Measurements from ENCODE around the gene B3GNT8. TPM values are rescaled to one million over a fixed set of nuclear protein-coding genes. Genes with fewer than 3 reads are reported as not detected.

B3GNT8 gene
- total and polyA plus RNA-seq, 9 of the 15 experiments (the other 6 are each of a cell fraction or from before 2014, with no cell fraction given), result 0.11 to 2.9 (median 0.65) TPM; not detected in 2

- TF ChIP-seq, protein P1, sequence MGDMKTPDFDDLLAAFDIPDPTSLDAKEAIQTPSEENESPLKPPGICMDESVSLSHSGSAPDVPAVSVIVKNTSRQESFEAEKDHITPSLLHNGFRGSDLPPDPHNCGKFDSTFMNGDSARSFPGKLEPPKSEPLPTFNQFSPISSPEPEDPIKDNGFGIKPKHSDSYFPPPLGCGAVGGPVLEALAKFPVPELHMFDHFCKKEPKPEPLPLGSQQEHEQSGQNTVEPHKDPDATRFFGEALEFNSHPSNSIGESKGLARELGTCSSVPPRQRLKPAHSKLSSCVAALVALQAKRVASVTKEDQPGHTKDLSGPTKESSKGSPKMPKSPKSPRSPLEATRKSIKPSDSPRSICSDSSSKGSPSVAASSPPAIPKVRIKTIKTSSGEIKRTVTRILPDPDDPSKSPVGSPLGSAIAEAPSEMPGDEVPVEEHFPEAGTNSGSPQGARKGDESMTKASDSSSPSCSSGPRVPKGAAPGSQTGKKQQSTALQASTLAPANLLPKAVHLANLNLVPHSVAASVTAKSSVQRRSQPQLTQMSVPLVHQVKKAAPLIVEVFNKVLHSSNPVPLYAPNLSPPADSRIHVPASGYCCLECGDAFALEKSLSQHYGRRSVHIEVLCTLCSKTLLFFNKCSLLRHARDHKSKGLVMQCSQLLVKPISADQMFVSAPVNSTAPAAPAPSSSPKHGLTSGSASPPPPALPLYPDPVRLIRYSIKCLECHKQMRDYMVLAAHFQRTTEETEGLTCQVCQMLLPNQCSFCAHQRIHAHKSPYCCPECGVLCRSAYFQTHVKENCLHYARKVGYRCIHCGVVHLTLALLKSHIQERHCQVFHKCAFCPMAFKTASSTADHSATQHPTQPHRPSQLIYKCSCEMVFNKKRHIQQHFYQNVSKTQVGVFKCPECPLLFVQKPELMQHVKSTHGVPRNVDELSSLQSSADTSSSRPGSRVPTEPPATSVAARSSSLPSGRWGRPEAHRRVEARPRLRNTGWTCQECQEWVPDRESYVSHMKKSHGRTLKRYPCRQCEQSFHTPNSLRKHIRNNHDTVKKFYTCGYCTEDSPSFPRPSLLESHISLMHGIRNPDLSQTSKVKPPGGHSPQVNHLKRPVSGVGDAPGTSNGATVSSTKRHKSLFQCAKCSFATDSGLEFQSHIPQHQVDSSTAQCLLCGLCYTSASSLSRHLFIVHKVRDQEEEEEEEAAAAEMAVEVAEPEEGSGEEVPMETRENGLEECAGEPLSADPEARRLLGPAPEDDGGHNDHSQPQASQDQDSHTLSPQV (IDR thresholded peaks at IDR 0.05), result 0 out of 2 replicates have a peak, but pooled peaks have one; percentile 24
- TF ChIP-seq TCF3 (CRISPR knock-in tag; IDR thresholded peaks at IDR 0.05), result no peak
- TF ChIP-seq NR2C2 (CRISPR knock-in tag; IDR thresholded peaks at IDR 0.05), result 0 out of 2 replicates have a peak, but pooled peaks have one; percentile 19
- TF ChIP-seq NR2C2 (tag; IDR thresholded peaks at IDR 0.05), result peak; percentile 73
- no peak for TF ChIP-seq SMAD1 (IDR thresholded peaks at IDR 0.05; ENCODE audit: low read depth, low read length, partially characterized antibody)
- TF ChIP-seq ZNF140 (CRISPR knock-in tag; IDR thresholded peaks at IDR 0.05), result no peak
- TF ChIP-seq, protein P2, sequence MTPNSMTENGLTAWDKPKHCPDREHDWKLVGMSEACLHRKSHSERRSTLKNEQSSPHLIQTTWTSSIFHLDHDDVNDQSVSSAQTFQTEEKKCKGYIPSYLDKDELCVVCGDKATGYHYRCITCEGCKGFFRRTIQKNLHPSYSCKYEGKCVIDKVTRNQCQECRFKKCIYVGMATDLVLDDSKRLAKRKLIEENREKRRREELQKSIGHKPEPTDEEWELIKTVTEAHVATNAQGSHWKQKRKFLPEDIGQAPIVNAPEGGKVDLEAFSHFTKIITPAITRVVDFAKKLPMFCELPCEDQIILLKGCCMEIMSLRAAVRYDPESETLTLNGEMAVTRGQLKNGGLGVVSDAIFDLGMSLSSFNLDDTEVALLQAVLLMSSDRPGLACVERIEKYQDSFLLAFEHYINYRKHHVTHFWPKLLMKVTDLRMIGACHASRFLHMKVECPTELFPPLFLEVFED (CRISPR knock-in tag; conservative IDR thresholded peaks at IDR 0.05), result 0 out of 2 replicates have a peak, but pooled peaks have one; percentile 5
- no peak for TF ChIP-seq FOXP4 (CRISPR knock-in tag; IDR thresholded peaks at IDR 0.05; ENCODE audit: borderline replicate concordance)
- TF ChIP-seq, protein P3, sequence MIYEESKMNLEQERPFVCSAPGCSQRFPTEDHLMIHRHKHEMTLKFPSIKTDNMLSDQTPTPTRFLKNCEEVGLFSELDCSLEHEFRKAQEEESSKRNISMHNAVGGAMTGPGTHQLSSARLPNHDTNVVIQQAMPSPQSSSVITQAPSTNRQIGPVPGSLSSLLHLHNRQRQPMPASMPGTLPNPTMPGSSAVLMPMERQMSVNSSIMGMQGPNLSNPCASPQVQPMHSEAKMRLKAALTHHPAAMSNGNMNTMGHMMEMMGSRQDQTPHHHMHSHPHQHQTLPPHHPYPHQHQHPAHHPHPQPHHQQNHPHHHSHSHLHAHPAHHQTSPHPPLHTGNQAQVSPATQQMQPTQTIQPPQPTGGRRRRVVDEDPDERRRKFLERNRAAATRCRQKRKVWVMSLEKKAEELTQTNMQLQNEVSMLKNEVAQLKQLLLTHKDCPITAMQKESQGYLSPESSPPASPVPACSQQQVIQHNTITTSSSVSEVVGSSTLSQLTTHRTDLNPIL (CRISPR knock-in tag; IDR thresholded peaks at IDR 0.05), result no peak
- peak; percentile 89 for TF ChIP-seq DACH1 (IDR thresholded peaks at IDR 0.05; ENCODE audit: partially characterized antibody)
- TF ChIP-seq ZNF766 (CRISPR knock-in tag; conservative IDR thresholded peaks at IDR 0.05), result 0 out of 2 replicates have a peak, but pooled peaks have one; percentile 22
- TF ChIP-seq, protein P4, sequence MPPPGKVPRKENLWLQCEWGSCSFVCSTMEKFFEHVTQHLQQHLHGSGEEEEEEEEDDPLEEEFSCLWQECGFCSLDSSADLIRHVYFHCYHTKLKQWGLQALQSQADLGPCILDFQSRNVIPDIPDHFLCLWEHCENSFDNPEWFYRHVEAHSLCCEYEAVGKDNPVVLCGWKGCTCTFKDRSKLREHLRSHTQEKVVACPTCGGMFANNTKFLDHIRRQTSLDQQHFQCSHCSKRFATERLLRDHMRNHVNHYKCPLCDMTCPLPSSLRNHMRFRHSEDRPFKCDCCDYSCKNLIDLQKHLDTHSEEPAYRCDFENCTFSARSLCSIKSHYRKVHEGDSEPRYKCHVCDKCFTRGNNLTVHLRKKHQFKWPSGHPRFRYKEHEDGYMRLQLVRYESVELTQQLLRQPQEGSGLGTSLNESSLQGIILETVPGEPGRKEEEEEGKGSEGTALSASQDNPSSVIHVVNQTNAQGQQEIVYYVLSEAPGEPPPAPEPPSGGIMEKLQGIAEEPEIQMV (tag; conservative IDR thresholded peaks at IDR 0.05; ENCODE audit: low read depth), result no peak
- 0 out of 4 replicates have a peak, but pooled peaks of 1 of the 2 experiments have one; percentile 13 for TF ChIP-seq RAD21 (CRISPR knock-in tag; conservative IDR thresholded peaks at IDR 0.05 in 1 of 2, IDR thresholded peaks at IDR 0.05 in 1 of 2)
- no peak for TF ChIP-seq BDP1 (IDR thresholded peaks at IDR 0.05; ENCODE audit: insufficient read depth, insufficient read length)
- no peak for TF ChIP-seq FOXK1 (CRISPR knock-in tag; IDR thresholded peaks at IDR 0.05; ENCODE audit: borderline replicate concordance)
- TF ChIP-seq CBFA2T3 (IDR thresholded peaks at IDR 0.05), result no peak; the same call in 1 of the 2 replicates
- no peak for TF ChIP-seq PTBP1 (IDR thresholded peaks at IDR 0.05; ENCODE audit: low read depth, low read length)
- no peak for TF ChIP-seq ARID2 (IDR thresholded peaks at IDR 0.05)
Observed at GRCh38 chr19:41395355-41395754, 31.8 kb downstream of the B3GNT8 start (continued).

Data from K562 (cell line).